PC-3 (cell line): ENCODE results near the gene TBX2.

Experiments used
- CTCF ChIP-seq: fragments of 300-600 bp; sonication (generic); conservative IDR thresholded peaks from 2 replicates; pipeline ENCODE4 v1.5.1; 2017; ENCODE audit warnings: antibody characterized with exemption, low read depth, mild to moderate bottlenecking, low read length
- EZH2 ChIP-seq: fragments of 300-600 bp; sonication (generic); IDR thresholded peaks from one replicate; pipeline ENCODE4 v1.6.1; 2017; ENCODE audit warnings: antibody characterized with exemption, mild to moderate bottlenecking, low read length; ENCODE audit not compliant: unreplicated experiment

GRCh38 chr17:61352781-61353491 lies 46.7 kb upstream of the TBX2 start:
- TF ChIP-seq CTCF (no peak), EZH2 (no peak)
